Measurements from ENCODE around the gene C10orf143. TPM values are rescaled to one million over a fixed set of nuclear protein-coding genes. Genes with fewer than 3 reads are reported as not detected.

The C10orf143 gene
- total and polyA plus RNA-seq, 2 of the 4 experiments (the other 2 are of a cell fraction) = 0.36 to 0.60 TPM

- Histone ChIP-seq H3K9ac (ENCODE audit: low read depth, low read length) (no peak overlapping the region), H3K18ac (ENCODE audit: low read depth, low read length) (no peak overlapping the region), H2AK9ac (replicated peaks; ENCODE audit: low read depth, low read length, poor library complexity) (no peak overlapping the region), H3K9me3 (ENCODE audit: control insufficient read depth, insufficient read depth, low read length) (no peaks in the 10 kb centered on the region; the same call in 1 of the 2 replicates), H4K5ac (ENCODE audit: low read depth, low read length) (no peak overlapping the region), H3K4me3 (ENCODE audit: insufficient read depth, low read depth, low read length) (no peak overlapping the region), H2BK120ac (ENCODE audit: low read depth, low read length) (no peak overlapping the region), H2BK5ac (ENCODE audit: low read depth, low read length, poor library complexity, severe bottlenecking) (no peak overlapping the region), H3K23ac (ENCODE audit: low read depth, low read length) (no peak overlapping the region), H3K4me1 (ENCODE audit: control insufficient read depth, insufficient read depth, low read length) (no peaks in the 10 kb centered on the region), H4K20me1 (ENCODE audit: insufficient read depth, low read length) (no peaks in the 10 kb centered on the region), H4K91ac (ENCODE audit: insufficient read depth, low read depth, low read length) (no peak overlapping the region), H3K36me3 (ENCODE audit: control insufficient read depth, insufficient read depth, low read length) (no peaks in the 10 kb centered on the region), H2AFZ (replicated peaks; ENCODE audit: low read length, poor library complexity) (no peak overlapping the region), H3K56ac (ENCODE audit: extremely low read depth, insufficient read depth, low read length) (no peak overlapping the region), H2BK20ac (ENCODE audit: low read depth, low read length) (no peak overlapping the region), H3K4ac (ENCODE audit: low read depth, low read length) (no peak overlapping the region), H3K79me1 (ENCODE audit: low read depth in 1 of 2, low read length in 2 of 2) (no peaks in the 10 kb centered on the region), H3K27me3 (ENCODE audit: control insufficient read depth, insufficient read depth, low read length) (no peaks in the 10 kb centered on the region), H2BK15ac (ENCODE audit: low read depth, low read length) (no peak overlapping the region), H2AK5ac (ENCODE audit: low read depth, low read length) (no peak overlapping the region), H4K8ac (ENCODE audit: low read depth in 2 of 2, low read length in 2 of 2) (no peak overlapping the region), H3K9me1 (ENCODE audit: insufficient read depth, low read length) (no peaks in the 10 kb centered on the region), H3K14ac (replicated peaks; ENCODE audit: low read depth, low read length) (no peak overlapping the region), H3K4me2 (ENCODE audit: low read depth, low read length) (no peak overlapping the region), H3K27ac (ENCODE audit: insufficient read depth, low read length) (no peak overlapping the region)
- dilution Hi-C loops (cut with HindIII; ENCODE audit: low sequenced_read_pairs, unreplicated experiment) (no loop called here), in situ Hi-C loops (cut with MboI; ENCODE audit: low sequenced_read_pairs) (no loop called here), intact Hi-C loops (cut with micrococcal nuclease) (no loop called here)
- DNase-seq = no peak
- no peak for ATAC-seq (ENCODE audit: low read depth)
- POLR2A ChIA-PET (ENCODE audit: unreplicated experiment) = interaction anchor here (0.6 kb wide), 1 partner anchor 539 kb away, joined by 3 read pairs; no protein-coding TSS in a partner anchor
- no TSS peak for BruUV-seq (replicated peaks)
- 17% methylated on average over 14 of the region's 35 CpGs; no CpG with 5 or more reads in 1 of the 2 experiments for WGBS, 2 experiments (ENCODE audit: extremely low coverage in 2 of 2, insufficient read length in 1 of 2)
- CTCF ChIA-PET = no interaction called here
- no peak for TF ChIP-seq POLR2A (IDR thresholded peaks at IDR 0.05; ENCODE audit: low read depth, low read length)
- no peak for TF ChIP-seq MAZ (IDR thresholded peaks at IDR 0.05; ENCODE audit: borderline replicate concordance, low read depth, low read length)
- no peak for TF ChIP-seq MXI1 (IDR thresholded peaks at IDR 0.05; ENCODE audit: borderline replicate concordance, low read depth, low read length)
- no peak for TF ChIP-seq BHLHE40 (IDR thresholded peaks at IDR 0.05; ENCODE audit: low read depth, low read length)
- TF ChIP-seq SMC3 (IDR thresholded peaks at IDR 0.05; ENCODE audit: low read depth, low read length) = no peak
- no peak for TF ChIP-seq RAD21 (IDR thresholded peaks at IDR 0.05; ENCODE audit: low read length)
- no peak for TF ChIP-seq MAFK (IDR thresholded peaks at IDR 0.05; ENCODE audit: low read depth, low read length)
- no peak for TF ChIP-seq RFX5 (IDR thresholded peaks at IDR 0.05; ENCODE audit: low read depth, low read length)
- TF ChIP-seq CHD1 (IDR thresholded peaks at IDR 0.05; ENCODE audit: low read depth, low read length) = no peak
- no peak for TF ChIP-seq NFE2L2 (IDR thresholded peaks at IDR 0.05; ENCODE audit: low read depth, low read length)
- TF ChIP-seq FOS (IDR thresholded peaks at IDR 0.05; ENCODE audit: low read depth, low read length) = no peak
- no peak for TF ChIP-seq CTCF (conservative IDR thresholded peaks at IDR 0.05; ENCODE audit: low read depth, low read length)
- TF ChIP-seq CEBPB (IDR thresholded peaks at IDR 0.05; ENCODE audit: low read depth, low read length) = no peak
- TF ChIP-seq USF2 (IDR thresholded peaks at IDR 0.05; ENCODE audit: low read depth, low read length) = no peak
- no peak for TF ChIP-seq RCOR1 (IDR thresholded peaks at IDR 0.05; ENCODE audit: insufficient replicate concordance, low read length)
Observed at GRCh38 chr10:130014263-130015074, 96.2 kb downstream of the C10orf143 start.
